Esophagus (tissue), 2 donors: ENCODE data around the gene MDFI. TPM values are rescaled to one million over a fixed set of nuclear protein-coding genes. Genes with fewer than 3 reads are reported as not detected.
A peak's percentile ranks its signal among the peaks of the same experiment; 100 is the strongest.

Source experiments
- H3K27ac ChIP-seq, 2 donors: one replicate each; pipeline ENCODE4 v1.5.1; 2013; ENCODE audit warnings: low read depth in 2 of 2, mild to moderate bottlenecking in 2 of 2, inconsistent platforms in 1 of 2, low read length in 1 of 2, moderate library complexity in 1 of 2
- H3K27me3 ChIP-seq, 2 donors: one replicate each; pipeline ENCODE4 v1.6.1; 2013; ENCODE audit warnings: low read length in 2 of 2, control low read depth in 1 of 2, mild to moderate bottlenecking in 1 of 2; ENCODE audit not compliant: insufficient read depth in 2 of 2, control insufficient read depth in 1 of 2
- H3K36me3 ChIP-seq, 2 donors: one replicate each; pipeline ENCODE4 v1.6.1; 2013; ENCODE audit warnings: low read length in 1 of 2; ENCODE audit not compliant: control insufficient read depth in 2 of 2, insufficient read depth in 2 of 2
- H3K4me1 ChIP-seq, 2 donors: one replicate each; pipeline ENCODE4 v1.6.1; 2013; ENCODE audit warnings: low read length in 1 of 2; ENCODE audit not compliant: control insufficient read depth in 2 of 2, insufficient read depth in 2 of 2
- H3K4me3 ChIP-seq, 2 donors: one replicate each; pipeline ENCODE4 v1.5.1; 2013; ENCODE audit warnings: low read length in 2 of 2, mild to moderate bottlenecking in 2 of 2, low read depth in 1 of 2, moderate library complexity in 1 of 2
- H3K9me3 ChIP-seq, 2 donors: one replicate each; pipeline ENCODE4 v1.6.1; 2013; ENCODE audit warnings: mild to moderate bottlenecking in 2 of 2, low read depth in 1 of 2, low read length in 1 of 2, moderate library complexity in 1 of 2; ENCODE audit not compliant: control insufficient read depth in 2 of 2, insufficient read depth in 1 of 2
- WGBS, 2 donors: extraction: QIAGEN DNeasy Blood & Tissue Kit; methylation state at CpG; one replicate each; pipeline ENCODE4 v1.1.7; 2013; 5-methylcytosine and 5-hydroxymethylcytosine counted together
- polyA plus RNA-seq, 2 donors: library from polyadenylated mRNA; stranded (reverse); fragments of 200-250 nt; gene quantifications; one replicate each; pipeline ENCODE4 v1.2.3, GENCODE V29; 2013
- donor health status: healthy with polysubstance abuse.
- donor health status: Bipolar disorder and iron deficiency.

Gene MDFI, protein sequence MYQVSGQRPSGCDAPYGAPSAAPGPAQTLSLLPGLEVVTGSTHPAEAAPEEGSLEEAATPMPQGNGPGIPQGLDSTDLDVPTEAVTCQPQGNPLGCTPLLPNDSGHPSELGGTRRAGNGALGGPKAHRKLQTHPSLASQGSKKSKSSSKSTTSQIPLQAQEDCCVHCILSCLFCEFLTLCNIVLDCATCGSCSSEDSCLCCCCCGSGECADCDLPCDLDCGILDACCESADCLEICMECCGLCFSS
- polyA plus RNA-seq: 10 to 100 TPM; 57.2 to 70.3 TPM

GRCh38 chr6:41638002-41638934, at the start of gene MDFI:
Gene MDFI (plus strand): TSS chr6:41638468. CDS start chr6:41638750, 282 bp downstream.
- H3K4me1 ChIP-seq: peaks cover 0 to 5% of the 10 kb centered on the region in 2 donors
- H3K9me3 ChIP-seq: no peaks in the 10 kb centered on the region
- H3K4me3 ChIP-seq: peak within 1 kb of the TSS; percentile 64 to 67
- H3K27ac ChIP-seq: peak within 1 kb of the TSS in 1 of 2 donors; percentile 76
- no peaks in the 10 kb centered on the region for H3K36me3 ChIP-seq
- 6% methylated on average over 74 to 86 of the region's 86 CpGs for WGBS, 2 donors
- H3K27me3 ChIP-seq: no peaks in the 10 kb centered on the region

DNA sequence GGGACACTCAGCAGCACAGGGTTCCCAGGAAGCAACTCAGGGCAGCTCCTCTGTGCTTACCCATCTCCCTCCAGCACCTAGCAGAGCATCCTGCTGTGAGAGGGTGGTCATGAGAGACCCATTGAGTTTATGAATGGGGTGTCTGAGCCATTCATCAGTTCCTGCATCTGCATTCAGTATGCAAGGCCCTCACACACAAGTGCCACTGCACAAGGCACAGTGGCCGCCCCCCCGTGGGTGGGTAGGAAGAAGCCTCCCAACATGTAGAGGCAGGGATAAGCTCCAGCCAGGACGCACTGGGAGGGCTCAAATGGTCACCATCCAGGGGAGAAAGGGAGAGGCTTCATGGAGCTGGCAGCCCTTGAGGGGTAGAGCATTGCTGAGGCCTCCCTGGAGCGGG, 49.0 kb upstream of the MDFI start:
- H3K27ac ChIP-seq: no peak overlapping the region
- no peak overlapping the region for H3K4me3 ChIP-seq
- H3K4me1 ChIP-seq: peaks cover 0 to 16% of the 10 kb centered on the region in 2 donors
- no peaks in the 10 kb centered on the region for H3K27me3 ChIP-seq
- WGBS, 2 donors: 85 to 86% methylated on average over 4 of the region's 4 CpGs
- H3K9me3 ChIP-seq: no peaks in the 10 kb centered on the region
- peaks cover 0 to 29% of the 10 kb centered on the region in 2 donors for H3K36me3 ChIP-seq

- Histone ChIP-seq H3K27ac (no peak overlapping the region), H3K36me3 (peaks cover 0 to 34% of the 10 kb centered on the region in 2 donors), H3K4me1 (peaks cover 0 to 9% of the 10 kb centered on the region in 2 donors), H3K4me3 (no peak overlapping the region), H3K27me3 (no peaks in the 10 kb centered on the region), H3K9me3 (no peaks in the 10 kb centered on the region)
- WGBS, 2 donors: 91% methylated on average over 39 of the region's 39 CpGs
These were observed 48.3 kb upstream of the MDFI start for GRCh38 chr6:41589636-41590622.

DNA sequence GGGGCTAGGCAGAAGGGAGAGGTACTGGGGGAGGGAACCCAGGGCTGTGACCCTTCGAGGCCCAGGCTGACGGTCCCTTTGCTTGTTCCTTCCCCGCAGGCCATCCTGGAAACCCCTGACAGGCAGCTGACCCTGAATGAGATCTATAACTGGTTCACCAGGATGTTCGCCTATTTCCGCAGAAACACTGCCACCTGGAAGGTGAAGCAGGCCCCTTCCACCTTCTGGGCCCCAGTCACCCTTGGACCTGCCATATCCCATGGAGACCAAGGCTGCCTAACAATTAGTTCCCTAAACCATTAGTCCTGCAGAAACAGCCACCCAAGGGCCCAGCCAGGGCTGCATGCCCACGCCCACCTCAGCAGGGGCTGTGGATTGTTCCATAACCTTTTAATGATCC, 47.1 kb upstream of the MDFI start:
- Histone ChIP-seq H3K4me1 (peaks cover 0 to 7% of the 10 kb centered on the region in 2 donors), H3K27ac (no peak overlapping the region), H3K9me3 (no peaks in the 10 kb centered on the region), H3K27me3 (no peaks in the 10 kb centered on the region), H3K36me3 (peaks cover 0 to 32% of the 10 kb centered on the region in 2 donors), H3K4me3 (no peak overlapping the region)
- WGBS, 2 donors: 90 to 91% methylated on average over 6 of the region's 6 CpGs

DNA sequence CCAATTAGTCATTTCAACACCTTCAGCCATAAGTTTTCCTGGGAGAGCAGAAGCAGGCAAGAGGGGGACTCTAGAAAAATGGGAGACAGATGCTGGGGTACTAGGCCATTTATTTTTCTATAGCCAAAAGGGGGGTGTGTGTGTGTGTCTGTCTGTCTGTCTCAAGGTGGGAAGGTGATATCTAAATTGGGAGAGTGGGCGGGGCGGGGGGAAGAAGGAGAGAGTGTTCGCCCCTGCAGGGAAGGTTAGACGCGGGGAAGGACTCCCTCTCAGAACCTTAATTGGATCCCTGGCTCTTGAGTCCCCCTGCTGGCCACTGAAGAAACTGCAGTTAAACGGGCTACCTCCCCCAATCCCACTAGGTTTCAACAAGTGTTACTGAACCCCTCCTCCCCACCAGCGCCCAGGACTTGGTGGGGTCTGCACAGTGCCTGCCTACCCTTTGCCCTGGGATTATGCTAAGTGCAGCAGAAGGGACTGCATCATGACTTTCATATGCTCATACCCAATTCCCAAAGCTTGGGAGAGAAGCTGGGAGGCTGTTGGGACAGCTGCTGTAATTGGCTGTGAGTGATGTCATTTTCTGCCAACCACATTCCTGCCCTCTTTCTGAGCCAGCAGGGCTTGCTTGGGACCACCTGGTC, 46.3 kb upstream of the MDFI start:
- no peak overlapping the region for H3K27ac ChIP-seq
- H3K4me3 ChIP-seq: no peak overlapping the region
- H3K4me1 ChIP-seq: no peaks in the 10 kb centered on the region
- H3K9me3 ChIP-seq: no peaks in the 10 kb centered on the region
- whole genome bisulfite sequencing, 2 donors: 3 to 4% methylated on average over 5 to 7 of the region's 7 CpGs
- peaks cover 0 to 32% of the 10 kb centered on the region in 2 donors for H3K36me3 ChIP-seq
- no peaks in the 10 kb centered on the region for H3K27me3 ChIP-seq

GRCh38 chr6:41593406-41593805, 44.9 kb upstream of the MDFI start:
- no peak overlapping the region for H3K4me3 ChIP-seq
- H3K27ac ChIP-seq: no peak overlapping the region
- no peaks in the 10 kb centered on the region for H3K4me1 ChIP-seq
- H3K27me3 ChIP-seq: no peaks in the 10 kb centered on the region
- 91 to 94% methylated on average over 24 of the region's 24 CpGs for WGBS, 2 donors
- peaks cover 0 to 27% of the 10 kb centered on the region in 2 donors for H3K36me3 ChIP-seq
- H3K9me3 ChIP-seq: no peaks in the 10 kb centered on the region

DNA sequence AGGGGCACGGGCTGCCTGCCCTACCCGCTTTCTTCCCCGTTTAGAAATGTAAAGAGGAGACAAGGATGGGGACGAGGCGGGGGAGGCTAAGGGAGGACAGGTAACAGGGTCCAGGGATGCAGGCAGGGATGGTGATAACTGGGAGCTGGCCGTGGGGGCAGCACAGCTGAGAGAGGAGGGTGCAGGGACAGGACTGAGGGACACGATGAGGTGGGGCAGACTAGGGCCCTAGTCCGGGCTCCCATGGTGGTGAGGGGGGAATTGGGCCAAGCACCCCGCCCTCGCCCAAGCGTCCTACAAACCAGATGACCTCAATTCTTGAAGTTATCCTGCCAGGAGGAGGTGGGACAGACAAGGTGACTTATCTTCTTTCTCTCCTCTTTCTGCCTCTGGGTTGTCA, 44.4 kb upstream of the MDFI start:
- WGBS, 2 donors: 88 to 93% methylated on average over 11 of the region's 11 CpGs

DNA sequence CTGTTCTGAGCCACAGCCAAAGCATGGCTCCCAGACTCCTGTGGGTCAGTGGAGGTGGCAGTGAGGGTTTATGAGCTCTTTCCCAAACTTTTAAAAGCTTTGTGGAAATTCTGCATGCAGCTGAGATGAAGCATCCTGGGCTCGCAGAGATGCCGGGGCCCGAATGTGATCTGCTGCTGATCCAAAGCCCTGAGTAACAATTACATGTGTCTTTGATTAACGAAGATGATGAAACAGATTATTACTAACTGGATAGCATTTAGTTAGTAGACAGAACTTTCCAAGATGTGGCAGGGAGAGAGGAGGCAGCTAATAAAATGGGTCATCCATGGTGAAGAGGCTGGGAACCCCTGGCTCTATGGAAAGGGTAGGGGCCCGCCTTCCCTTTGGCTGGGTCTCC, 43.9 kb upstream of the MDFI start:
- H3K4me3 ChIP-seq: no peak overlapping the region
- H3K27ac ChIP-seq: no peak overlapping the region
- H3K27me3 ChIP-seq: no peaks in the 10 kb centered on the region
- H3K4me1 ChIP-seq: no peaks in the 10 kb centered on the region
- 87 to 92% methylated on average over 5 of the region's 5 CpGs for WGBS, 2 donors
- H3K36me3 ChIP-seq: peaks cover 0 to 29% of the 10 kb centered on the region in 2 donors
- no peaks in the 10 kb centered on the region for H3K9me3 ChIP-seq

More for the DNA sequence above, 44.4 kb upstream of the MDFI start:
- H3K4me1 ChIP-seq: no peaks in the 10 kb centered on the region
- H3K36me3 ChIP-seq: peaks cover 0 to 28% of the 10 kb centered on the region in 2 donors
- no peak overlapping the region for H3K4me3 ChIP-seq
- no peaks in the 10 kb centered on the region for H3K27me3 ChIP-seq
- no peaks in the 10 kb centered on the region for H3K9me3 ChIP-seq
- H3K27ac ChIP-seq: no peak overlapping the region
